Measurements from ENCODE around the gene NR2F2. TPM values are rescaled to one million over a fixed set of nuclear protein-coding genes. Genes with fewer than 3 reads are reported as not detected.
"Not testable (repeated sequence)": the region's sequence is repeated elsewhere in the genome, so short reads cannot be mapped to it uniquely, and the experiment has no call there.

NR2F2 gene
- polyA plus RNA-seq, 4 donors, result 365 to 726 (median 411) TPM

DNA sequence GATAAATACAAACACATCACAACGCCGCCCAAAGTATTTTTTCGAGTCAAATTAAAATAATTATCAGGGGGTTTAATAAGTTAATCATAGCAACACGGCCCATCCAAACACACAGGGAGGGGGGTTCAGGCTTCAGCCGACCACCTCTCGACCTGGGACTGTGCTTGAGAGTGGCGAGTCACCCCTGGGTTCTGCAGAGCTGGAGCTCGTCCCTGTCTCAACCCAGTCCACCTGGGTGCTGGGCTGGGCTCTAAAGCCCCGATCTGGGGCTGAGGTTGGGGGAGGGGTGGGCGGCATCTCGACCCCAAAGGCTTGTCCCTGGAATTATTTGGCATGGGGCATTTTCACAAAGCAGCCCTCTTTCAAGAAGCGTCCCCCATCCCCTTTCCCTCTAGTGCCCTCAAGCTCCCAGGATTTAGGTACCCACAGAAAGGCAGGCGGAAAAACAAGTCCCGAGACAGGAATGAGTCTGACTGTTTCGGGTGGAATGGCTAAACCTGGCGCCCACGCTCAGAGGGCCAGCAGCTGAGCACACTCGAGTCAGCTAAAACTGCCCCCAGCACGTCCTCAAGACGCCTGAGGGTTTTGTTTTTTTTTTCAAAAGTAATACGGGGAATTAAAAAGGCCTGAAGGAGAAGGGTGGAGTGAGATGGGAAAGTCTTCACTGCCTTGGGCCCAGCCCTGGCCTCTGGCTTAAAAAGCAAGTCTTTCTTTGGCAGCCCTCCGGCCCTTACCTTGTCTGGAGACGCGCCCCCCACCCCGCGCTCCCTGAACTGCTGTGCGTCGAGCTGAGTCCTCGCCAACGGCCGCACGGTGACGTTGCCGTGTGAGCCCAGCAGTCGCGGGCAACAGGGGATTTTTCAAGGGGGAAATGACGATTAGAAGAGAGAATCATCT lies 32.5 kb downstream of the NR2F2 start:
- DNase-seq (ENCODE audit: low read depth in 4 of 4, low spot score in 3 of 4), result no peak

DNA sequence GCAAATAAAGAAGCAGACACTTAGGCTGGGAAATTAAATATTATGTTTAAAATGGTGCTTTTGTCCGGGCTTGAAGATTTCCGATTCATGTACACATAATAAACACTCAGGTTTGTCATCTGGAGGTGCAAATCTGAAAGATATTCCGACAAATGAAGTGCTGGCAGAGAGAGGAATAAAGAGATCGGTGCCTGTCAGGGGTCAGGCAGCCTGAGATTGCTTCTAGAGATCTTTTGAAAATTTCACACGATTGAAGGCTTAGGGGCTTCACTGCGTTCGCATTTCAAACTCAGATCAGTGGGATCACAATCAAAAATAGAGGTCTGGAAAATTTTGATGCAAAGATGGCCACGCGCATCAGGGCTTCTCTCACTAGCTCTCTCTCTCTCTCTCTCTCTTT lies 33.2 kb downstream of the NR2F2 start:
- no peak for DNase-seq (ENCODE audit: low read depth in 4 of 4, low spot score in 3 of 4)

- no peak for DNase-seq (ENCODE audit: low read depth in 4 of 4, low spot score in 3 of 4)
These were observed 35.5 kb downstream of the NR2F2 start for GRCh38 chr15:96365781-96366525.

DNA sequence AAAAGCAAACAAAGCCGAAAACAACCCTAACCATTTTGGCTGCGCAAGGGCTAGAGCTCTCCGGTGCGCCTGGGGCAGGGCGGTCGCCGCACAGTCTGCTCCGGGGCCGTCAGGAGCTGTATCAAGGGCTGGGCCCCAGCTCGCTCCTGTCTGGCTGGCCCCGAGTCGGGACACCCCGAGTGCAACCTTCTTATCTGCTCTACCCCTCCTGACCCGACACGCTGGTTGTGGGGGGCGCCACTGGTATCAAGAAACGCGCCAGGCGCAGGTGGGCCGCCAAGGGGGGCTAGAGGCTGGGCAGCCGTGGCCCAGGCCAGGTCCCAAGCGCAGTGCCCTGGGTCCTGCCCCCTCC lies 36.0 kb downstream of the NR2F2 start:
- DNase-seq (ENCODE audit: low read depth in 4 of 4, low spot score in 3 of 4), result no peak

DNA sequence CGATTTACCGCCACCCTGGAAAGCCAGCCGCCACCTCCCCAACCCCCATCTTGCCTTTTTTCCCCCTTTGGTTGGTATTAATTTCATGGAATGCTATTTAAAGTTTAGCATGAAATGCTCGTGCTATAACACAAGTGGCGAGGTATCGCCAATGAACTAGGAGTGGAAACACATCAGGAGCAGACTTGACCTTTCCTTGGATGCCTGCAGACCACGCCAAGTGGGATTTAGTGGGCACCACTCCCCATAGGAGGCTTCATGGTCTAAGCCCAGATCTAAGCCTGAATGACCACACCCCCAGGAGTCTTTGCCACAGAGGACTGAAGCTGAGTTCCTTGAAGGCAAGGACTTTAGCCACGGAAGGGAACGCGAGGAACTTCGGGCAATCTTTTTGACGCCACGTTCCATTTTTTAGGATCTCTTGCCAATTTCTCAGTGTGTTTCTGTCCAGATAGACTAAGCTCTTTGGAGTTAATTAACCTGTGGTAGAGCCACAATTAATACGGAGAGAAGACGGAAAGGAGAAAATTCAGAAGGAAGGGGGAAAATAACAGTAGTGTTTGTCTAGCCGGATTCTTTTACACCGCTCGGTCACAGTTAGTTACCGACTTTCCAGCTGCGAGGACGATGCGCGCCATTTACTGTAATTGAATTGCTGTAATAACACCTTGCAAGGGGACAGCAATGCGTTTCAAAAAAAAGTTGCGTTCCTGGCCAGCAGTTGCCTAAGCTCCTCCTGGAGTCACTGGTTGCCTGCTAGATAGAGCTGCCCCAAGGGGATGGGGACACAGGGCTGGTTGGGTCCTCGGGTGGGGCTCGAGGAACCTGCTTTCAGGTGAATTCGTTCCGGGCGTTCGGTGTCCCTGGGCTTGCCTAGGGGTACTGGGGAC lies 37.1 kb downstream of the NR2F2 start:
- no peak for DNase-seq (ENCODE audit: low read depth in 4 of 4, low spot score in 3 of 4)

DNA sequence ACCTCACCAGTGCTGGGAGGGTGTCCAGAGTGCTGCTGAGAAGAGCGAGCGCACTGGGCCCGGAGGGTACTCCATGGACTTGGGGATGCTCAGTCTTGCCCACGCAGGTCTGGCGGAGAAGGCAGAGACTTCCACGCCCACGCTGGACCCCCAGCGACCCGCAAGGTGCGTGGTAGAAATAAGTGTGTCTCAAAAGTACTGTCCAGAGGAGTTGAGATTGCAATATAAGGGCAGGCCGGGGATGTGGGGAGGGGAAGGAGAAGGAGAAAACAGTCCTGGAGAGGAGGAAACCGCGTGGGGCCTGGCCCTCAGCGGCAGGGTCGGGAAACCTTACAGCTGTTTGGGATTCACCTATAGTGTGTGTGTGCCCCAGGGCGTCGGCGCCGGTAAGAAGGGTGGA lies 38.9 kb downstream of the NR2F2 start:
- DNase-seq (ENCODE audit: low read depth in 4 of 4, low spot score in 3 of 4), result no peak

- DNase-seq (ENCODE audit: low read depth in 4 of 4, low spot score in 3 of 4), result no peak
These were observed 39.5 kb downstream of the NR2F2 start for GRCh38 chr15:96369825-96370621.

- DNase-seq (ENCODE audit: low read depth in 4 of 4, low spot score in 3 of 4), result no peak
These were observed 42.1 kb downstream of the NR2F2 start for GRCh38 chr15:96372554-96372953.

DNA sequence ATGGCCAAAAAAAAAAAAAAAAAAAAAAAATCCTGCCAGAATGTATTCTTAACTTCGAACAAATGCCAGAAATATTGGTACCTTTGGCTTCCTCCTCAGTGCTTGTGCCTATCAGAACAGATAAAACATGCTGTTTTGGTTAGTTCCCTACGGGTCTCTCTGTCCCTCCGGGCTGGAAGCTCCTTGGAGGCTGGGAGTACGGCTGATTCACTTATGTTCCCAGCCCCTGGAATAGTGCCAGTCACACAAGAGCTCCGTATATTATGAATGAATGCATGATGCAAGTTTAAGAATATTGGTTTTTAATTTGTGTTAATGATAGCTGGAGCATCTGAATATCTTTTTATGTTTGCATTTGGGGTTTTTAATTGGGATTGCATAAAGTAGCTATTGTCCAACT lies 44.0 kb downstream of the NR2F2 start:
- no peak for DNase-seq (ENCODE audit: low read depth in 4 of 4, low spot score in 3 of 4)

DNA sequence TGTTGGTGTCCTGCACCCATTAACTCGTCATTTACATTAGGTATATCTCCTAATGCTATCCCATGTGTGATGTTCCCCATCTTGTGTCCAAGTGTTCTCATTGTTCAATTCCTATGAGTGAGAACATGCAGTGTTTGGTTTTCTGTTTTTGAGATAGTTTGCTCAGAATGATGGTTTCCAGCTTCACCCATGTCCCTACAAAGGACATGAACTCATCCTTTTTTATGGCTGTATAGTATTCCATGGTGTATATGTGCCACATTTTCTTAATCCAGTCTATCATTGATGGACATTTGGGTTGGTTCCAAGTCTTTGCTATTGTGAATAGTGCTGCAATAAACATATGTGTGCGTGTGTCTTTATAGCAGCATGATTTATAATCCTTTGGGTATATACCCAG lies 49.1 kb downstream of the NR2F2 start:
- DNase-seq (ENCODE audit: low read depth in 4 of 4, low spot score in 3 of 4), result not testable (repeated sequence)

GRCh38 chr15:96381463-96381862 lies 51.0 kb downstream of the NR2F2 start:
- no peak for DNase-seq (ENCODE audit: low read depth in 4 of 4, low spot score in 3 of 4)

DNA sequence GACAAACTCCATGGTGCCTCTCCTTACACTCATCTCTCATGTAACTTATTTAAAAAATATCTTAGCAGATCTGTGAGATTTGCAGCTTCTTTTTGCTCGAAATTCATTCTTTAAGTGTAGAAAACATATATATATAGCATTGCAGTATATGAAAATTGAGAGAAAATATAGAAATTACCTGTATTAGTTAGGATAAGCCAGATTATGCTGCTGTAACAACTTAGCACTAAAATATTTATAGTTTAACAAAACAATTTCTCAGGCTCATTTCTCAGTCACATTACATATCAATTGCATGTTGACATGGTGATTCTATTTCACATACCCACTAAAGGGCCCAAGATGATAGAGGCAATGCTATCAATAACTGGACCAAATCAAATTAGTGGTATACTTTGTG lies 54.7 kb downstream of the NR2F2 start:
- DNase-seq (ENCODE audit: low read depth in 4 of 4, low spot score in 3 of 4), result no peak

- DNase-seq (ENCODE audit: low read depth in 4 of 4, low spot score in 3 of 4), result no peak
These were observed 58.2 kb downstream of the NR2F2 start for GRCh38 chr15:96388673-96389072.

Measured in left renal pelvis (tissue), 4 donors.